CD4-positive, alpha-beta T cell treated with Interleukin-21 for 1 hour (primary cell): Measurements from ENCODE around the gene EVA1A.

ENCODE experiments used
- DNase-seq: peaks from one replicate; pipeline ENCODE4 v3.0.0-alpha.2; 2020

The EVA1A gene

GRCh38 chr2:75562513-75562864 is 1.8 kb upstream of the EVA1A start:
- DNase-seq, result no peak

DNA sequence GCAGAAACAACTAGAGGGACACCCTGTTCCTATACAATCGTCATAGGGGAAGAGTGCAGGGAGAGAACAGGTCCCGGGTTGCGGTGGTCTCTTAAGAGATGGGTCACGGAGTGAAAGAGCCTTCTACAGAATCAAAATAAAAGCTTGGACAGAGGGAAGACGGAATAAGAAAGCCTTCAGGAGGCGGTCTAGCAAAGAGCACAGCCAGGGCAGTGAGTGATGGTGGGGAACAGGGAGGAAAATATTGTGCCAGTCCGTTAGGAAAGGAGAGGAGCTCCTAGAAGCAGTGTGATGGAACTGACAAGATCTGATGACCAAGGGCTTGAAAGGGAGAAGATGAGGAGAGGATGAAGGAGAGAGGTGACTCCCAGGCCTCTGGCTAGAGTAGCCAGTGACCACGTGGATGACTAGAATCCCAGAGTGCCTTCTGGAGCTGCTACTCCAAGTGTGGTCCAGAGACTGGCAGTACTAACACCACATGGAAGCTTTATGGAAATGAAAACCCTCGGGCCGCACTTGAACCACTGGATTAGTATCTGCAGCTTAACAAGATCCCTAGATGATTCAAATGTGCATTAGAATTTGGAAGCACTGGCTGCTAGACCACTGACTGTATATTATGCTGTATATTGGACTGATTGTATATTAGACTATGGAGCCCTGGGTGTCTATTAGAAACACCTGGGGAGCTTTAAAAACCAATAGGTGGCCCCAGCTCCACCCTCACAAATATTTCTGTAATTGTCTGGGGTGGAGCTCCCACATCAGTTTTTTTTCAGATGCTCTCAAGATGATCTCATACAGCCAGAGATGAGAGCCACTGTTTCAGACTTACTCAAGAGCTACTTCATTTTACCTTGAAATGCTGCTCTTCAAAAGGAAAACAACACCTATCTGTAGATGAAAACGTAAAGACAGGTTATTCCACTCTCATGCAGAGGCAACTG is 1.1 kb upstream of the EVA1A start:
- no peak for DNase-seq

- DNase-seq, result no peak
Measured at GRCh38 chr2:75560022-75560767, 544 bp downstream of the EVA1A start.

GRCh38 chr2:75559680-75560021 is 1.1 kb downstream of the EVA1A start:
- no peak for DNase-seq

GRCh38 chr2:75558786-75559679 is 1.7 kb downstream of the EVA1A start:
- DNase-seq, result no peak

DNA sequence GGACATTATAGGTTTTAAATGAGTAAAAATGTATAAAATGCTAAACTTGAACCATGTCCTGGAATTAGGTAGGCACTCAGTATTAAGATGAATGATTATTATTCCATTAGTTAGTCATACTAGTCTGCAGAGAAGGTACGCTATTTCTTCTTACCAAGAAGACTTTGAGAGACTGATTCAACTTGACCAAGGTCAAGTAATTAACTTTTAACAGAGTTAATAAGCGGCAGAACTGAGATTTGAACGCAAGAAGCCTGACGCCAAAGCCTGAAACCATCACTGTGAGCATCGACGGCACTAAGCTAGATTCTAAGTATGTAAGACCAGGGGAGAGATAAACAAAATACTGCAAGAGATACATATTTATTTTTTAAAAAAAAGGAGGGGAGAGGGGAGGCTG is 2.6 kb downstream of the EVA1A start:
- DNase-seq, result no peak

DNA sequence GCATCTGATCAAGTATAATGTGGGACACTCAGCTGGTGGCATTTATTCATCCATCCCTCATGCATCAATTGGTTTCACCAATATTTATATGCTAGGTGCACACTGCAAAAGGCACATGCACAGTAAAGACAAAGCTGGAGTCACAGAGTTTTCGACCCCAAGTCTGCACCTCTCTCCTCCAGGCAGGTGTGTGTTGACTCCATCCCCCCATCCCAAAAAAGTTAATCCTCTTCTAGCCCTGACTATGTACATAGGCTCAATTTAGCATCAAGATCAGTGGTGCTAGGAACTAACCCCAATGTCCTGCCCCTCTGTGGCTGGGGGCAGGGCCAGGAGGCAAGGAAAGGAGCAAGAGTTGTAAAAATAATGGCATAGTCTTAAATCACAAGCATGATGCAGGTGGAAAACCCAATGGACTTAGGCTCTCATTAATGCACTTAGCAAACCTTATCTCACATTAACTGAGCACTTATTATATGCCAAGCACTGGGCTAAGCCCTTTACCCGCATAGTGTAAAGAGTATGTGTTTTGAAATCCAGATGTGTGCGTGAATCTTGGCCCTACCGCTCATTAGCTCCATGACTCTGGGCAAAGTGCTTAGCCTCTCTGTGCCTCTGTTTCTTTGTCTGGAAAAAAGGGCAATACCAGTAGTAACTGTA is 3.1 kb downstream of the EVA1A start:
- no peak for DNase-seq

DNA sequence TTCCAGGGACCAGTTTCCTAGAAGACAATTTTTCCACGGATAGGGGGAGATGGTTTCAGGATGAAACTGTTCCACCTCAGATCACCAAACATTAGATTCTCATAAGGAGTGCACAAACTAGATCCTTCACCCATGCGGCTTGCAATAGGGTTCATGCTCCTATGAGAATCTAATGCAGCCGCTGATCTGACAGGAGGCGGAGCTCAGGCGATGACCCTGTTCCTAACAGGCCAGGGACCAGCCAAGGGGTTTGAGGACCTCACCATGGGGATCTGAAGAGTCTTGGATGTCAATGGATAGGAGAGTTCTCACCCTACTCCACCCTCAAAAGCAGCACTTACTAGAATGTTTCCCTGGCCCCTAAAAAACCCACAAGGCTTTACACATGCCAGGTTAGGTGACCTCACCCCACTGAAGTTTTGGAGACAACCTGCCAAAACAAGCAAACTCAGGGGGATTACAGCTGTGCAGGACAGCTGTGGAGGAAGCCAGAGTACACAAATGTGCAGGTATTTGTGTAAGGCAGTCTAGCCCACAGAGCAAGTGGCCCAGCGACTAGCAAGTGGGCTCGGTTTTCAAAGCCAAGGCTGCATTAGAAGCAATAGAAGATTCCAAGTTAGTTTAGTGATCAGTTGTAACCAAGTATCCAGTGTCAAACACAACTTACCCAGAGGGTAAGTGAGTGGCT is 3.9 kb downstream of the EVA1A start:
- DNase-seq, result no peak

- DNase-seq, result no peak
Measured at GRCh38 chr2:75555701-75556100, 5.0 kb downstream of the EVA1A start.

DNA sequence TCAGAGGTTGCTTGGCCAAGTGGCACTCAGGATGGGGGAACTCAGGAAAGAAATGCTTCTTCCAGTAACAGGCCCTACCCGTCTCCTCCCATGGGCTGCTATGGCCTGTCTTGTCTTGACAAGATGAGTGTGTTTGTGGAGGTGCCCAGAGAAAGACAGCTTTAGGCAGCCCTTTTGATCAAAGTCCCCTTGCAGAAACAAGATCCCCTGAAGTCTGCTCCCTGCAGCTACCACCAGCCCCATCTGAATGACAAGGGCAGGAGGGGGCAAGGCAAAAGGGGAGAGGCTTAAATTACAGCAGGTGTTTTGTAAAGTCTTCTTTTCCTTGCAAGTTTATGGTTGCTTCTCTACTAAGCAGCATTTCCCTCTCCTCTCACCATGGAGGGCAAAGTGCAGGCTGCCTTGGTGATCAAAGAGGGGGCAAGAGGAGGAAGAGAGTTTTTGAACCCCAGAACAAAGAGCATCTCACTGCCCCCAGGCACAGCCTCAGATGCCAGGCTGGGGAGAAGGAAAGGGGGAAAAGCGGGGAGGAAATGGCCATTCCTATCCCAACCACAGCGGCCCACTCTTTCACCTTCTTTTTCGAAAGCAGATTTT is 6.7 kb downstream of the EVA1A start:
- no peak for DNase-seq

- no peak for DNase-seq
Measured at GRCh38 chr2:75552222-75552621, 8.5 kb downstream of the EVA1A start.

GRCh38 chr2:75551434-75551833 is 9.3 kb downstream of the EVA1A start:
- no peak for DNase-seq

DNA sequence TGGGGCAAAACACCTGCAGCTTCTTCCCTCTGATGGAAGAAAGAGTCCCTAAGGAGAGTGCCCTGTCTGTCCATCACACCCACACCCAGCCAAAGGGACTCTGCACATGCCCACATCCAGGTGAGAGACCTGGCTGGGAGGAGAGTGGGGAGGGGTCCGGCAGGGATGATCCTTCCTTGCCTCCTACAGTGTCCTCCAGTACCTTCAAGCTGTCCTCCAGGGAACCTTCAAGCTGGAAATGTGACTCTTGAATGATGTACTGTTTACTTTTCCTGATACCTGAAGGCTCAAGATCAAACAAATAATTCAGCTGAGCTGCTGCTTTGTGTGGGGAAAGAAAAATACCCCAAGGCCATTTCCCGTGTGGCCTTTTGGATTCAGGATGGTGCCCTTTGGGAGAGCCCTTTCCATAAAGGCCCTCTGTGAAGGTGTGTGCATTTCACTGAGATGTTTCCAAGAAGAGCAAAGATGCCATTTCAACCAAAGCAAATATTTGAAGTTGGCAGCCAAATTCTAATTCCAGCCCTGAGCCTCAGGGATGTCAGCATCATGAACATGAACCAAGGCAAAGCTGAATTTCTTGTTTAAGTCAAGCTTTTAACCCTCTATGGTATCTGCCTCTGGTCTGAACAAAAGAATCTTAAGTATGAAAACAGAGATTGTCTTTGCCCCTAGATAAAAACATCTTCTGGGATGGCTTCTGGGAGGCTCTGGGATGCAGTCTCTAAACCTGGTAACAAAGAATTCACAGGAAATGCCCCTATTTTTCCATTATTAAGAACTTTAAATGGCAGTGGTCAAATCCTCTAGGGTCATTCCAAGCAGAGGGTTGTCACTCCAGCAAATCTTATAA is 11.1 kb downstream of the EVA1A start:
- DNase-seq, result no peak

DNA sequence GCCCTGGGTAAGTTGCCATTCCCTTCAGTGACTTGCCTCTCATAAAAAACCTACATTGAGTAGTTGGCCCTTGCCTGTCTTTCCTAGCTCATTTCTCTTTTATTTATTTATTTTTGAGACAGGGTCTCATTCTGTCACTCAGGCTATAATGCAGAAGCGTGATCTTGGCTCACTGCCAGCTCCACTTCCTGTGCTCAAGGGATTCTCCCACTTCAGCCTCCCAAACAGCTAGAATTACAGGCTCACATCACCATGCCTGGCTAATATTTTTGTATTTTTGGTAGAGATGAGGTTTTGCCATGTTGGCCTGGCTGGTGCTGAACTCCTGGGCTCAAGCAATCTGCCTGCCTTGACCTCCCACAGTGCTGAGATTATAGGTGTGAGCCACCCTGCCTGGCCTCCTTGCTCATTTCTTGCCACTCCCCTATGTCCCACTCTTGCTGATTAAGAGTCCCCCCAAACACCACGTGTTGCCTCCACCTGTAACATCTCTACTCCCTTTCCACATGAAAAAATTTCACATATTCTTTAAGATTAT is 12.6 kb downstream of the EVA1A start:
- no peak for DNase-seq

GRCh38 chr2:75547345-75548035 is 13.2 kb downstream of the EVA1A start:
- DNase-seq, result no peak

DNA sequence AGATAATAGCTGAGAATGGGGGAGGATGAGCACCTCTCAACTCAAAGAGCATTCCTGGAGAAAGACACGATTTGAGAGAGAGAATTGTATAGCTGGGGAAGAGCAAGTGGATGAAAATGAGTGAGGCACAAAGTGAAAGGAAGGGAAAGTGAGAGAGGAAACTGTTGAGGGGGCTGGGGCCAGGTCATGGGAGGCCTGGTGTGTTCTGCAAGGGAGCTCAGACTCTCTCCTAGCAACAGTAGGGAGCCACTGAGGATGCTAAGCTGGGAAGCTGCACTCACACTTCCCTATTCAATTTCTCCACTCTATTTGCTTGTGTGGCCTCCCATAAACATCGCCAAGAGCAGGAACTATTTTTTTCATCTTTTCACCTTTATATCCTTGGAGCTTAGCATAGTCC is 14.8 kb downstream of the EVA1A start:
- no peak for DNase-seq

DNA sequence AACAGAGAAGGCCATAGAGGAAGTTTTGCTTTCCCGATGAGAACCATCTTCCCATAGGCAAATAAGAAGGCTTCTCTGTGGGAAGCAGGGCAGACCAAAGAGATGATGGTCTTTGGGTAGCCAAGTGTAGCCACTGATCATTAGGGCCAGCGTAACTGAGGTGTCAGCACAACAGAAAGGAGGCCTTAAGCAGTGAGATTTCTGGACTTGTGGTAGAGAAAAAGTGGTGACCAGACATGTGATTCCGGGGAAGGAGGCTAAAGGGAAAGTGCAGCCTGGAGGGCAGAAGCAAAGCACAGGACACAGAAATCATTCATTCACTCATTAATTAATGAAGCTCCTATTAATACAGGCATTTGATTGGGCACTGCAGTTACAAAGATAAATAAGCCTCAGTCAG is 15.4 kb downstream of the EVA1A start:
- DNase-seq, result no peak

GRCh38 chr2:75543446-75543845 is 17.3 kb downstream of the EVA1A start:
- no peak for DNase-seq

GRCh38 chr2:75541430-75541829 is 19.3 kb downstream of the EVA1A start:
- no peak for DNase-seq

DNA sequence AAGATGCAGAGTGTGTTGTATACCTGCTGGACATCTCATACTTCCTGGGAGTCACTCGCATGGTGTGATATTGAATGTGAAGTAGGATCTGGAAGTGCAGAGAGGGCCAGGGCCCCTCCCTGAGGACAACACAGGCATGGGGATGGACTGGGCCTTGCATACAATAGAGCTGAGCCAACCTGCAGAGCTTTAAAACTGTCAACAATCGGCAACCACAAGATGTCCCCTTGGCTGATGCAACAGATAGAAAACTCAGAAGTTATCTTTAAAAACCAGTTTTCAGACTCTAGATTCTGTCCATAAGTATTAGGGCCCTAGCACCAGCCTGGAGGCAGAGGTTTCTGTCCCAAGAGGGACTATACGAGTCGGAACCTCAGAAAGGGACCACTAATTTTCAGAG is 19.7 kb downstream of the EVA1A start:
- no peak for DNase-seq
